Esophagus squamous epithelium (tissue), 4 donors: ENCODE measurements around the gene RNF125.

Source experiments
- POLR2A ChIP-seq, 4 donors: fragments of 450-650 bp; IDR thresholded peaks; one replicate each; pipeline ENCODE4 v1.6.1; 2017; ENCODE audit warnings: antibody characterized with exemption in 4 of 4, mild to moderate bottlenecking in 4 of 4, moderate library complexity in 3 of 4
- TF ChIP-seq, protein P1 (sequence below), 6 experiments: fragments of 450-650 bp in 4 of 6; fragments of 200-600 bp in 2 of 6; sonication (generic) in 2 of 6; IDR thresholded peaks; one replicate each; pipeline ENCODE4 v1.5.1; 2016 to 2019; ENCODE audit warnings: antibody characterized with exemption in 6 of 6, mild to moderate bottlenecking in 4 of 6, moderate library complexity in 4 of 6

DNA sequence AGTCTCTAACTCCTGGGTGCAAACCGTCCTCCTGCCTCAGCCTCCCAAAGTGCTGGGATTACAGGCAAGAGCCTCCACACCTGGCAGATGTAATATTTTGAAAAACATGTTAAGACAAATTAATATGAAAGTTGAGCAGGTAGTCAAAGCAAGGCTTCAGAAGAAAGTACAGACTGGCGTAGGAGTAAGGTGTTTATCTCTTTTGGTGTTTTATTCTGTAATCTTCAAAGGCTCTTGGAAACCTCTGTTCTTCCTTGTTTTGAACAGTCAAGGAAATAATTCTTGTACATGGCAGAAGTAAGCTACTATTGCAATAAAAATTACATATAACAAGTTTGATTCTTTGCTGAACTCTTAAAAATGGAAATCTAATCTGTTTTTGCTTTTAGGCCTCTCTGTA lies 78.3 kb downstream of the RNF125 start:
- no peak for TF ChIP-seq POLR2A (IDR thresholded peaks at IDR 0.05)
- TF ChIP-seq, protein P1, sequence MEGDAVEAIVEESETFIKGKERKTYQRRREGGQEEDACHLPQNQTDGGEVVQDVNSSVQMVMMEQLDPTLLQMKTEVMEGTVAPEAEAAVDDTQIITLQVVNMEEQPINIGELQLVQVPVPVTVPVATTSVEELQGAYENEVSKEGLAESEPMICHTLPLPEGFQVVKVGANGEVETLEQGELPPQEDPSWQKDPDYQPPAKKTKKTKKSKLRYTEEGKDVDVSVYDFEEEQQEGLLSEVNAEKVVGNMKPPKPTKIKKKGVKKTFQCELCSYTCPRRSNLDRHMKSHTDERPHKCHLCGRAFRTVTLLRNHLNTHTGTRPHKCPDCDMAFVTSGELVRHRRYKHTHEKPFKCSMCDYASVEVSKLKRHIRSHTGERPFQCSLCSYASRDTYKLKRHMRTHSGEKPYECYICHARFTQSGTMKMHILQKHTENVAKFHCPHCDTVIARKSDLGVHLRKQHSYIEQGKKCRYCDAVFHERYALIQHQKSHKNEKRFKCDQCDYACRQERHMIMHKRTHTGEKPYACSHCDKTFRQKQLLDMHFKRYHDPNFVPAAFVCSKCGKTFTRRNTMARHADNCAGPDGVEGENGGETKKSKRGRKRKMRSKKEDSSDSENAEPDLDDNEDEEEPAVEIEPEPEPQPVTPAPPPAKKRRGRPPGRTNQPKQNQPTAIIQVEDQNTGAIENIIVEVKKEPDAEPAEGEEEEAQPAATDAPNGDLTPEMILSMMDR (IDR thresholded peaks at IDR 0.05) = no peak
